Hippocampal formation (tissue), 2 donors: Measurements from ENCODE around the gene AP1M1.
A peak's percentile ranks its signal among the peaks of the same experiment; 100 is the strongest.
"Not testable (repeated sequence)": the region's sequence is repeated elsewhere in the genome, so short reads cannot be mapped to it uniquely, and the experiment has no call there.

Experiments
- DNase-seq, 2 donors: peaks; one replicate each; lab custom pipeline; 2025; lab: John Stamatoyannopoulos, UW

Gene AP1M1

DNA sequence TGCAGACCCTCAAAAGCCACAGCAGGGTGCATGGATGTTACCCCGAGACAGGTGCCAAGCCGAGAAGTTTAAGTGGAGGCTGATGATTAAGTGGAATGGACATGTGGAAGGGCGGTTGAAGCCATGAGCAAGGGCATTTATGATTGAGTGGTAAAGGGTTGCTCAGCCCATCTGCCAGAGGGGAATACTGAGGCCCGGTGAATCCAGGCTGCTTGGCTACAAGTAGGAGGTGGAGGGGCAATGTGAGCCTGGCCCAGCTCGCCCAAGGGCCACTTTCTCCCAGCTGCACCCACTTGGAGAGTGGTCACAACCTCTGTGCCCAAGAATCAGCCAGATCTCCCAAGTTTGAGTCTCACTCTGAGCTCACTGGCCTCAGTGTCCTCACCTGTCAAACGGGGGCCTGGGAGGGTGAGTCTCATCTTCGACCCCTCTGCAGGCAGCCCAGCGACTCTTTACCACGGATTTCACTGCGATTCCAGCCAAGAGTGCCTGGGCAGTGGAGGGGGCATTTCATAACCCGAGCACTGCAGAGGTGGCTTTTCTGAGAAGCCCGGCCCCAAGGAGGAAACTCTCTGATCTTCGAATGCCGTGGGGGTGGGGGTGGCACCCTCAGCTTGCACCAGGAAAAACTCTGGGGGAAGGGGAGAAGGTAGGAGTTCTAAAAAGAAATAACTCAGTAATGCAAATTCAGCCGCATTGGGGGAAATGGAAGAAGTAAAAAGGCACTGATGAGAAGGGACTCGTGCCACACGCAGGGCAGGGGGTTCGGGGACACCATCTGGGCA lies 64.1 kb downstream of the AP1M1 start:
- no peak for DNase-seq

- DNase-seq, result no peak
Measured at GRCh38 chr19:16262618-16263017, 64.9 kb downstream of the AP1M1 start.

GRCh38 chr19:16263141-16263761 lies 65.5 kb downstream of the AP1M1 start:
- DNase-seq, result no peak

DNA sequence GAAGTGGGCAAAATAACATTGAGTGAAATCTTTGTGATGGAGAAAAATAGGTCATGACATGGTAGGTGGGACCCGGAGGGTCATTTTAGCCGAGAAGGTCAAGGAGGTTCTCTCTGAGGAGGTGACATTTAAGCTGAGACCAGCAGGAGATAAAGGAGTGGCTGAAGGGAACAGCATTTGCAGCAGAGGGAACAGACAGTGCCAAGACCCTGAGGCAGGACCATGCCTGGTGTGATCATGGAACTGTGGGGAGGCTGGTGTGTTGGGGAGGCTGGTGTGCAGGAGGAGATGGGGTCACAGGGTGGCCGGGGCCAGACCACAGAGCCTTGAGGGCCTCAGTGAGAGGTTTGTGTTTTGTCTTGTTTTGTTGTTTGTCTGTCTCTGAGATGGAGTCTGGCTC lies 67.5 kb downstream of the AP1M1 start:
- DNase-seq, result no peak

- DNase-seq, result no peak
Measured at GRCh38 chr19:16265890-16266585, 68.3 kb downstream of the AP1M1 start.

DNA sequence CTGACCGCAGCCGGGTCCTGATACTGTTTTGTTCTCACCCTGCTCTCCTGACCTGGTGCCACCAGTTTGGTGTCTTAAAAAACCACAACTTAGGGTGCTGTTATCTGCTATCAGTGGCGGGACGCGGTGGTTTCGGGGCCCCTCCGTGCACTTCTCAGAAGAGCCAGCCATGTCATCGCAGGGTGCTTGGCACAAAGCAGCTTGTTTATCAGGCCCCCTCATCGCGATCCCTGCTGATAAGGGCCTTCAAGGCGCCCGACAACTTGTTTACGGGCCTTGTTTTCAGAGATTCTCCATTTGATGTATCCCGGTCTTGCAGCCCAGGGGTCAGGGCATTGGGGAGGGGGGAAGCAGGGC lies 68.9 kb downstream of the AP1M1 start:
- DNase-seq, result no peak

DNA sequence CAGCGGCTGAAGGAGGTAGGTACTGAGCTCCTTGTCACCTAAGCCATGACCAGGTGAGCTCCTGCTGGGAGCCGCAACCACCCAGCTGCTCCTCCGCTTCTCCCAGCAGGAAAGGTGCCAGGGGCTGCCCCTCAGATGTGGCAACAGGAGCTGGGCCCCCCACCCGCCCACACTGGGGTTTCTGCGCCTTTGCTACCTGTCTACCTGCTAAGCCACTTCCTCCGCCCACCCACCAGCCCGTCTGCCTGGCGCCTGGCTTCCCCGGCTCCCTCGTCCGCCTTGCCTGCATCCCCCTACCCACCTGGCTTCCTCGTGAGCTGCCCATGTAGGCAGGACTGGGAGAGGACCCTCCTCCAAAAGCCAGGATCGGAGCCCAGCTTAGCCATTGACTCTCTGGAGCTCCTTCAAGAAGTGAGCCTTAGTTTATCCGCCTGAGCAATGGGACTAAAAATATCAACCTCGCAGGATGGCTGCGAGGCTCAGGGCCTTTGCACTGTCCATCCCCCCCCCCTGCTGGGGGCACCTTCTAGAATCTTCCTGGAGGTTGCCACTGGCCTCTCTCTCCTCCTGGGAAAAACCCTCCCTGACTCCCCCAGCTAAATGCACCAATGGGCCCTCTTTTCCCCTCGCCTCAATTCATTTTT lies 71.1 kb downstream of the AP1M1 start:
- no peak for DNase-seq

- DNase-seq, result peak in 1 of 2 donors; percentile 26
Measured at GRCh38 chr19:16272945-16273344, 75.2 kb downstream of the AP1M1 start.

DNA sequence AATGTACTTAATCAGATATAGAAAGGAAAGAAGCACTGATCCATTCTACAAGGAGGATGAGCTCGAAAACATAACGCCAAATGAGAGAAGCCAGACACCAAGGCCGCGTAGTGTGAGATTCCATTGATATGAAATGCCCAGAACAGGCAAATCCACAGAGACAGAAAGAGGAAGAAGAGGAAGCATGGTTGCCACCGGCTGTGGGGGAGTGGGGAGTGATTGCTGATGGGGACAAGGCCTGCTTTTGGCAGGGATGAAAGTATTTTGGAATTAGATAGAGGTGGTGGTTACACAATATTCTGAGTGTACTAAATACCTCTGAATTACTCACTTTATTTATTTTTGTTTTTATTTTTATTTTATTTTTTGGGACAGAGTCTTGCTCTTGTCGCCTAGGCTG lies 76.7 kb downstream of the AP1M1 start:
- no peak for DNase-seq

DNA sequence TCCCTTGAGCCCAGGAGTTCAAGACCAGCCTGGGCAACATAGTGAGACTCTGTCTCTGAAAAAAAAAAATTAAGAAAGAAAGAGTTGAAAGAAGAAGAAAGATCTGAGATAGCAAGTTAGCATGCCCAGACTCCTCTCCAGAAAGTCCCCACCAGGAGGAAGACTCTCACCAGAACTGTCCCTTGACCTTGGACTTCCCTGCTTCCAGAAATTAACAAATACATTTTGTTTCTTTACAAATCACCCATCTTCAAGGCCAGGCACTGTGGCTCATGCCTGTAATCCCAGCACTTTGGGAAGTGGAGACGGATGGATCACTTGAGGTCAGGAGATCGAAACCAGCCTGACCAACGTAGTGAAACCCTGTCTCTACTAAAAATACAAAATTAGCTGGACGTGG lies 82.6 kb downstream of the AP1M1 start:
- DNase-seq, result no peak

GRCh38 chr19:16281743-16282142 lies 84.0 kb downstream of the AP1M1 start:
- DNase-seq, result no peak

DNA sequence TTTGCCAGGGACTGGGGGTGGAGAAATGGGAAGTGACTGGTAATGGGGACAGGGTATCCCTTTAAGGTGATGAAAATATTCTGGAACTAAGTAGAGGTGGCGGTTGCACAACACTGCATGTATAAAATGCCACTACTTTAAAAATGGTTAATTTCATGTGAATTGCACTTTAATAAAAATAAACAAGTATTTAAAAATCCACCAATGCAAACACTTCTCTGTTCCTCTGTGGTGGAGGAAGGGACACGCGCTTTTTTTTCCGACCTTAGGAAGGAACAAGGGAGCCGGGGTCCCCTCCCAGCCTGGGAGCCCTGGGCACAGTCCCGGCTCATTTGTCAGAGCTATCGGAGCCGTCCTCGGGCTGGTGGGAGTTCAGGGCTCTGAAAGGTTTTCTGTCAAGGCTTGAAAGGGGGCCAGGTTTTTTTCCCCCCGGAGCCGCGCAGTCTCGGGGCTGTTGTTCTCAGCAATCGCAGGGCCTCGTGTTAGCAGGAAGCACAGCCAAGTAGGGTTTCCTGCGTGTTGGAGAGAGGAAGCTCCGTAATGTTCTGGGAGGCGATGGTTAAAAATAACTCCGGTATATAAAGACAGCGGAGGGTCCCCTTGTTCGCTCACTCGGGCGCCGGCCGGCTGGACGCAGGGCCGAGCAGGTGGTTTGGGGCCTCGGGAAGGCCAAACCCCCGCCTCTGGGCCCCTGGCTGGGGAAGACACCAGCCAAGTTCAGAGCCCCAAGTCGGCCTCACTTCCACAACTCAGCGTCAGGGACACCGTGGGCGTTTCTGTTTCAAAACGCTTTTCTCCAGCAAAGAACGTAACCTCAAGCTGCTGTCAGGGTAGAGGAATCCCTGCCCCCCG lies 85.7 kb downstream of the AP1M1 start:
- DNase-seq, result peak; percentile 60 to 70

- no peak for DNase-seq
Measured at GRCh38 chr19:16284505-16284904, 86.8 kb downstream of the AP1M1 start.

- not testable (repeated sequence) for DNase-seq
Measured at GRCh38 chr19:16285079-16285478, 87.4 kb downstream of the AP1M1 start.

DNA sequence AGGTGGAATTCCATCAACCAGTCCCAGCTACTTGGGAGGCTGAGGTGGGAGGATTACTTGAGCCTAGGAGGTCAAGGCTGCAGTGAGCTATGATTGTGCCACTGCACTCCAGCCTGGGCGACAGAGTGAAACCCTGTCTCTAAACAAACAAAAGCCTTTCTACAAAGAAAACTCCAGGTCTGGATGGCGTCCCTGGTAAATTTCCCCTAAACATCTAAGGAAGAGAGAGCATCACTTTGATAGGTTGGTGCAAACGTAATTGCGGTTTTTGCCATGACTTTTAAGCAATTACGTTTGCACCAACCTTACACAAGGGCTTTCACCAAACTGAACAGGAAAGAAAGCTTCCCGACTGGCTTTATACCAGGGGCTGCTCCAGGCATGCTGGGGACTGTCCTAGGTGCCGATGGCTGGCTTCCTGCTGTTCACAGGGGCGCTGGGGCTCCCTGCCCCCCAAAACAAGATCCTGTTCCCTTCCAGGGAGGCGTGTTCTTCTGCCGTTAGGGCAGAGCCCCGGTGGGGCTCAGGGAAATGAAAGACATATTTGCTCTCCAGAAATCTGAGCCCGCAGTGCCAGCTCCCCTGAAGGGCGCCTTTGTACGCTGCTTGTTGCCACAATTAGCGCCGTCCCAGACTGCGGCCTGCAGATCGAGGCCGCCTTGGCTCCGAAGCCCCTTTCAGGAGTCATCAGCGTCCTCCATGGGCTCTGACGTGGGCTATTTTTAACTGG lies 88.2 kb downstream of the AP1M1 start:
- DNase-seq, result peak; percentile 10 to 31

DNA sequence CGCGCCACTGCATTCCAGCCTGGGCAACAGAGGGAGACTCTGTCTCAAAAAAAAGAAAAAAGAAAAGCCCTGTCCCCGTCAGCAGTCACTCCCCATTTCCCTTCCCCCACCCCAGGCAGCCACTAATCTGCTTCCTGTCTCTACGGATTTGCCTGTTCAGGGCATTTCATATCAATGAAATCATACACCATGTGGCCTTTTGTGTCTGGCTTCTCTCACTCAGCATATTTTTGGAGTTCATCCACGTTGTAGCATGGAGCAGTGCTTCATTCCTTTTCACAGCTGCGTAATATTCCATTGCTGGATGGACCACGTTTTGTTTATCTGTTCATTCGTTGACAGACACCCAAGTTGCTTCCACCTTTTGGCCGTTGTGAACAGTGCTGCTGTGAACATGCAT lies 90.8 kb downstream of the AP1M1 start:
- no peak for DNase-seq

DNA sequence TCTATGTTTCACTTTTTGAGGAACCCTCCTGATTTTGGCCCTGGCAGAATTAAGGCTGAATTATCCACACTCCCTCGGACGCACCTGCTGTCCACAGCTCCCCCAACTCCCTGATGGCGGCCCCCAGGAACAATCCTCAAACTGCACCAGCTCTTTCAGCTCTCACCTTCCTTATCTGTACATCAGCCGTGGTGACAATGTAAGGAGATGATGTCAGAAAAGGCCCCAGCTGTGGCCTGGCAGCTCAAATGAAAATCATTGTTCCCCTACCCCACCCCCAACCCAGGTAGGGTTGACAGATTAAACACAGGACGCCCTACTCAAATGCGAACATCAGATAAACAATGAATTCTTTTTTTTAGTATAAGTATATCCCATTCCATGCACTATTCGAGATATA lies 91.9 kb downstream of the AP1M1 start:
- no peak for DNase-seq

DNA sequence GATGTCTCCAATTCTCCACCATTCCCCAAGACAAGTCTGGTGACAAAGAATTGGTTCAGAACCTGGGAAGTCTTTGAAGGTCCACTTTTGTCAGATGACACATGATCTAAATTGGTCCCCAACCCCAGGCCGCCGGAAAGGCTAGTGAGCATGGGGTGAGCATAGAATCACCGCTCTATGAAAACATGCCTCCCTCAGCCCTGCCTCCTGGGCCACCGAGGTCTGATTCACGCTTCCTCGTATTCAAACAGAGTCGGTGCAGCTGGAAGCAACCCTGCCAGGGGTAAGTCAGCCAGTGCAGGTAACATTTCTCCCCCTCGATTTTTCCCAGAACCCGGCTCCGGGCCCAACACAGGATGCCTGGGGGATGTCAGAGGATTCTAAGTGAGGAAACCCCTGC lies 93.0 kb downstream of the AP1M1 start:
- no peak for DNase-seq

- DNase-seq, result no peak
Measured at GRCh38 chr19:16293118-16294091, 95.7 kb downstream of the AP1M1 start.

GRCh38 chr19:16295057-16295456 lies 97.3 kb downstream of the AP1M1 start:
- DNase-seq, result no peak
